Tibial nerve (tissue), 4 donors: Measurements from ENCODE around the gene EXOC3.

ENCODE experiments used
- EP300 ChIP-seq, 2 donors: sonication (generic); formaldehyde crosslinking; IDR thresholded peaks; one replicate each; pipeline ENCODE4 v1.6.1; 2017; ENCODE audit warnings: antibody characterized with exemption in 2 of 2, mild to moderate bottlenecking in 1 of 2
- POLR2A ChIP-seq, 2 donors: fragments of 450-650 bp; IDR thresholded peaks; one replicate each; pipeline ENCODE4 v1.6.1; 2017; ENCODE audit warnings: antibody characterized with exemption in 2 of 2, mild to moderate bottlenecking in 2 of 2, moderate library complexity in 2 of 2
- TF ChIP-seq, protein P1 (sequence below), 5 experiments: fragments of 200-600 bp in 3 of 5; fragments of 450-650 bp in 2 of 5; sonication (generic) in 3 of 5; IDR thresholded peaks; one replicate each; pipeline ENCODE4 v1.5.1; 2016 to 2019; ENCODE audit warnings: antibody characterized with exemption in 5 of 5, mild to moderate bottlenecking in 3 of 5, moderate library complexity in 2 of 5

GRCh38 chr5:407051-407450, 35.9 kb upstream of the EXOC3 start:
- TF ChIP-seq, protein P1, sequence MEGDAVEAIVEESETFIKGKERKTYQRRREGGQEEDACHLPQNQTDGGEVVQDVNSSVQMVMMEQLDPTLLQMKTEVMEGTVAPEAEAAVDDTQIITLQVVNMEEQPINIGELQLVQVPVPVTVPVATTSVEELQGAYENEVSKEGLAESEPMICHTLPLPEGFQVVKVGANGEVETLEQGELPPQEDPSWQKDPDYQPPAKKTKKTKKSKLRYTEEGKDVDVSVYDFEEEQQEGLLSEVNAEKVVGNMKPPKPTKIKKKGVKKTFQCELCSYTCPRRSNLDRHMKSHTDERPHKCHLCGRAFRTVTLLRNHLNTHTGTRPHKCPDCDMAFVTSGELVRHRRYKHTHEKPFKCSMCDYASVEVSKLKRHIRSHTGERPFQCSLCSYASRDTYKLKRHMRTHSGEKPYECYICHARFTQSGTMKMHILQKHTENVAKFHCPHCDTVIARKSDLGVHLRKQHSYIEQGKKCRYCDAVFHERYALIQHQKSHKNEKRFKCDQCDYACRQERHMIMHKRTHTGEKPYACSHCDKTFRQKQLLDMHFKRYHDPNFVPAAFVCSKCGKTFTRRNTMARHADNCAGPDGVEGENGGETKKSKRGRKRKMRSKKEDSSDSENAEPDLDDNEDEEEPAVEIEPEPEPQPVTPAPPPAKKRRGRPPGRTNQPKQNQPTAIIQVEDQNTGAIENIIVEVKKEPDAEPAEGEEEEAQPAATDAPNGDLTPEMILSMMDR (IDR thresholded peaks at IDR 0.05) = no peak
- TF ChIP-seq EP300 (IDR thresholded peaks at IDR 0.05) = no peak
- no peak for TF ChIP-seq POLR2A (IDR thresholded peaks at IDR 0.05)
